CD4-positive, CD25-positive, alpha-beta regulatory T cell (primary cell): Measurements from ENCODE around the gene GGA2. TPM values are rescaled to one million over a fixed set of nuclear protein-coding genes. Genes with fewer than 3 reads are reported as not detected.
A peak's percentile ranks its signal among the peaks of the same experiment; 100 is the strongest.

Source experiments
- ATAC-seq, 2 donors: fragments of 150-1000 bp; cut with Tn5 transposase; one replicate each; pipeline ENCODE4 v1.10.0; 2021; ENCODE audit warnings: low read depth in 2 of 2, moderate number of reproducible peaks in 2 of 2, moderate library complexity in 1 of 2
- DNase-seq, 3 donors: peaks; one replicate each; pipeline versions ENCODE4 v3.0.0 to v3.0.0-alpha.2; 2012 to 2022; ENCODE audit warnings: mixed read lengths in 1 of 3
- H3K27ac ChIP-seq: one replicate; pipeline ENCODE4 v1.7.0; 2013; ENCODE audit warnings: mild to moderate bottlenecking, low read length; ENCODE audit not compliant: insufficient read depth, poor library complexity, severe bottlenecking
- H3K27me3 ChIP-seq: one replicate; pipeline ENCODE4 v1.7.0; 2013; ENCODE audit warnings: low read length; ENCODE audit not compliant: control insufficient read depth, insufficient read depth
- H3K36me3 ChIP-seq: one replicate; pipeline ENCODE4 v1.7.0; 2013; ENCODE audit warnings: mild to moderate bottlenecking, low read length, moderate library complexity; ENCODE audit not compliant: control insufficient read depth, insufficient read depth
- H3K4me1 ChIP-seq: 2 replicates; pipeline ENCODE4 v1.7.0; 2013; ENCODE audit warnings: mild to moderate bottlenecking, low read length; ENCODE audit not compliant: insufficient read depth, control insufficient read depth, poor library complexity, severe bottlenecking
- H3K4me3 ChIP-seq: one replicate; pipeline ENCODE4 v1.7.0; 2013; ENCODE audit warnings: low read depth, mild to moderate bottlenecking, low read length, moderate library complexity
- H3K9me3 ChIP-seq, 2 experiments: 1 replicate in 1 of 2; 2 replicates in 1 of 2; pipeline ENCODE4 v1.7.0; 2013; ENCODE audit warnings: low read length in 2 of 2, mild to moderate bottlenecking in 1 of 2, moderate library complexity in 1 of 2; ENCODE audit not compliant: control insufficient read depth in 2 of 2
- H3K27ac Mint-ChIP-seq, 3 donors: one replicate each; pipeline ENCODE4 v1.8.0; 2020 to 2022; ENCODE audit warnings: mild to moderate bottlenecking in 3 of 3, mixed read lengths in 3 of 3, moderate library complexity in 2 of 3
- H3K27me3 Mint-ChIP-seq: one replicate; pipeline ENCODE4 v1.8.0; 2022; ENCODE audit warnings: mild to moderate bottlenecking, mixed read lengths
- H3K36me3 Mint-ChIP-seq: one replicate; pipeline ENCODE4 v1.8.0; 2020; ENCODE audit warnings: mixed read lengths
- H3K4me1 Mint-ChIP-seq, 4 donors: one replicate each; pipeline ENCODE4 v1.8.0; 2020 to 2022; ENCODE audit warnings: mixed read lengths in 4 of 4, mild to moderate bottlenecking in 1 of 4
- H3K4me3 Mint-ChIP-seq, 4 donors: one replicate each; pipeline ENCODE4 v1.8.0; 2020 to 2022; ENCODE audit warnings: mild to moderate bottlenecking in 4 of 4, mixed read lengths in 4 of 4, moderate library complexity in 3 of 4
- H3K9me3 Mint-ChIP-seq, 7 donors: one replicate each; pipeline ENCODE4 v1.8.0; 2020 to 2022; ENCODE audit warnings: mixed read lengths in 7 of 7, mild to moderate bottlenecking in 3 of 7, moderate library complexity in 2 of 7
- polyA plus RNA-seq, 4 donors: library from polyadenylated mRNA; unstranded; fragments of 300-500 nt; fragmentation: Illumina TruSeq; gene quantifications; one replicate each; pipeline ENCODE4 v1.2.3, GENCODE V29; 2021
- total RNA-seq: library from RNA; stranded (reverse); gene quantifications from one replicate; pipeline ENCODE4 v1.2.3, GENCODE V29; 2022

The GGA2 gene
- total and polyA plus RNA-seq, 5 donors from 2014 or later = 46.5 to 109 (median 49.7) TPM

DNA sequence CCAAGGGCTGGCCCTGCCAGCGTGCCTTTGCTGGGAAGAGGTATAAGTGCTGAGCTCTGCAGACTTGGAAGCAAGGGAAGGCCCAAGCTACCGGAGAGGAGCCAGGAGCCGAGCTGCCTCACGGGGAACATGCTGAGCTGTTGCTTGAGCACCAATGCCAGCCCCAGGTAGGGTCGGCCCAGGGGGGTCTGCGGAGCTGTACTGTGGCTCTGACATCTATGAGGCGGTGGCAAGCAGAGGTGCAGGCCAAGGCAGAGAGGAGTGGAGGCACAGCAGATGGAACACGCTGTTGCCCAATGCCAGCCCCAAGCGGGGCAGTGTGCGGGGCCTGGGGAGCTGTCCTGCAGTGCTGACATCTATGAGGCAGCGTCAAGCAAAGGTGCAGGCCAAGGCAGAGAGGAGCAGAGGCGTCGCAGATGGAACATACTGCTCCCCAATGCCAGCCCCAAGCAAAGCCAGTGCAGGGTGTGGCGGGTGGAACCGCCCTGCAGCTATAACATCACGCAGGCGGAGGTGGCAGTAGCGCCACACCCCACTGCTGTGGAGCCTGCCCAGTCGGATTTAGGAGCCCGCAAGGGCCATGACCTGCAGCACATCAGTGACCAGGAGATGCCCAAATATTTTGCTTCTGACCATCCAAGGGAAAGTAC lies 10.0 kb downstream of the GGA2 start:
- Mint-ChIP-seq H3K27ac (no peak overlapping the region), H3K4me3 (no peak overlapping the region), H3K27me3 (no peaks in the 10 kb centered on the region), H3K9me3 (no peaks in the 10 kb centered on the region), H3K36me3 (peaks cover 4% of the 10 kb centered on the region), H3K4me1 (peaks cover 18 to 70% (median 47%) of the 10 kb centered on the region in 4 donors)
- peaks cover 13% of the 10 kb centered on the region for H3K36me3 ChIP-seq
- no peaks in the 10 kb centered on the region for H3K9me3 ChIP-seq
- no peak overlapping the region for H3K27ac ChIP-seq
- no peak overlapping the region for H3K4me3 ChIP-seq
- no peak for DNase-seq
- ATAC-seq = no peak
- peaks cover 20% of the 10 kb centered on the region for H3K4me1 ChIP-seq
- H3K27me3 ChIP-seq = no peaks in the 10 kb centered on the region

DNA sequence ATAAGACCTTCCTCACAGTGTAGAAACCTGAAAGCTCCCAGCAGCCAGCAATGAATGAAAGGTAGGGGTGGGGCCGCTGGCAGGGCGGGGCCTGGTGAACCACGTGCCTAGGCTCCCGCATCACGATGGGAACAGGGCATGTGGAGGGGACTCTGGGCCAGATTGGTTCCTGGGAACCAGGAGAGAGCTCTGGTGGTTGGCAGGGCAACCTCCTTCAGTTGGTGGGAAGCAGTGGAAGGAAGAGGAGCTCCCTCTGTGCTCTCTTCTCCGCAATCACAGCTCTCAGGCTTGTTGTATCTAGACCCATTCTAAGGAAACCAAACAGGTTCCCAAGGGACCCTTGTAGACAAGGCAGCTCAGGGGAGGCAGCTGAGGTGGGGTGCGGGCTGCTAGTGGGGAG lies 10.5 kb downstream of the GGA2 start:
- no peaks in the 10 kb centered on the region for H3K27me3 Mint-ChIP-seq
- H3K27me3 ChIP-seq = no peaks in the 10 kb centered on the region
- H3K9me3 ChIP-seq = no peaks in the 10 kb centered on the region
- no peak overlapping the region for H3K27ac Mint-ChIP-seq
- DNase-seq = no peak
- H3K4me3 Mint-ChIP-seq = no peak overlapping the region
- H3K4me3 ChIP-seq = no peak overlapping the region
- peaks cover 8% of the 10 kb centered on the region for H3K36me3 Mint-ChIP-seq
- no peaks in the 10 kb centered on the region for H3K9me3 Mint-ChIP-seq
- H3K36me3 ChIP-seq = peaks cover 19% of the 10 kb centered on the region
- peaks cover 14% of the 10 kb centered on the region for H3K4me1 ChIP-seq
- no peak for ATAC-seq
- peaks cover 18 to 65% (median 43%) of the 10 kb centered on the region in 4 donors for H3K4me1 Mint-ChIP-seq
- H3K27ac ChIP-seq = no peak overlapping the region

DNA sequence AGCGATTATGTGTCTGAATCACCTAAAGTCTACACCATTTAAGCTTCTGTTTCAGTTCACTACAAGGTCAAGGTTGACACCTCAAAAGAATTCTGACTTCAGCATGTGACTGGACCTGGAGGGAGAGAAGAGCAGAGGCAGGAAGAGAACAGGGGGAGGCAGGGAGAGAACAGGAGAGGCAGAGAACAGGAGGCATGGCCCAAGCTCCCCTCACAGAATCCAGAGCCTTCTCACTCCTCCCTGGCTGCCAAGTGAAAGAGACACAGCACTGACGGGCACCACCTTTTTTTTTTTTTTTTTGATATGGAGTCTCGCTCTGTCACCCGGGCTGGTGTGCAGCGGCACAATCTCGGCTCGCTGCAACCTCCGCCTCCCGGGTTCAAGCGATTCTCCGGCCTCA lies 11.4 kb downstream of the GGA2 start:
- peaks cover 27% of the 10 kb centered on the region for H3K36me3 ChIP-seq
- H3K36me3 Mint-ChIP-seq = peaks cover 11% of the 10 kb centered on the region
- H3K4me3 Mint-ChIP-seq = peak overlapping the region in 1 of 4 donors; percentile 32
- H3K9me3 Mint-ChIP-seq = no peaks in the 10 kb centered on the region
- H3K9me3 ChIP-seq = no peaks in the 10 kb centered on the region
- no peak overlapping the region for H3K27ac ChIP-seq
- DNase-seq (no peak), ATAC-seq (no peak)
- H3K27me3 ChIP-seq = no peaks in the 10 kb centered on the region
- peaks cover 12 to 56% (median 35%) of the 10 kb centered on the region in 4 donors for H3K4me1 Mint-ChIP-seq
- H3K27me3 Mint-ChIP-seq = no peaks in the 10 kb centered on the region
- H3K27ac Mint-ChIP-seq = peak overlapping the region in 2 of 3 donors; percentile 49 to 59
- H3K4me3 ChIP-seq = no peak overlapping the region
- peaks cover 5% of the 10 kb centered on the region for H3K4me1 ChIP-seq

DNA sequence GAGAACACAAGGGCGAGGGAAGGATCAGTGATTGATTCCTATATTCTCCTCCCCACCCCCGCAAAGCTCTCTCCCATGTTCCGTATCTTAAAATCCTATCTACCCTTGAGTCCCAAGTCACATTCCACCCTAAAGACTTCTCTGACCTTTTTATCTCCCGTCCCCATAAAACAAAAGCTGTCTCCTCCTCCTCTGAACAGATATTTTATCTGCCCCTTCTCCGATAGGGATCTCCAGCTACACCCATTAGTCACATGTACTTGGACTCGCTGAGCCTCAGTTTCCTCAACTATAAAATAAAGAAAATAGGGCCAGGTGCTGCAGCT lies 12.8 kb downstream of the GGA2 start:
- no peak overlapping the region for H3K4me3 ChIP-seq
- peaks cover 40% of the 10 kb centered on the region for H3K36me3 ChIP-seq
- peaks cover 17% of the 10 kb centered on the region for H3K36me3 Mint-ChIP-seq
- no peaks in the 10 kb centered on the region for H3K9me3 ChIP-seq
- H3K4me1 Mint-ChIP-seq = peaks cover 12 to 45% (median 27%) of the 10 kb centered on the region in 4 donors
- H3K9me3 Mint-ChIP-seq = no peaks in the 10 kb centered on the region
- ATAC-seq (no peak), DNase-seq (no peak)
- H3K27me3 Mint-ChIP-seq = no peaks in the 10 kb centered on the region
- peak overlapping the region in 1 of 4 donors; percentile 47 for H3K4me3 Mint-ChIP-seq
- H3K4me1 ChIP-seq = peaks cover 5% of the 10 kb centered on the region
- H3K27ac ChIP-seq = no peak overlapping the region
- peak overlapping the region in 1 of 3 donors; percentile 75 for H3K27ac Mint-ChIP-seq
- H3K27me3 ChIP-seq = no peaks in the 10 kb centered on the region

DNA sequence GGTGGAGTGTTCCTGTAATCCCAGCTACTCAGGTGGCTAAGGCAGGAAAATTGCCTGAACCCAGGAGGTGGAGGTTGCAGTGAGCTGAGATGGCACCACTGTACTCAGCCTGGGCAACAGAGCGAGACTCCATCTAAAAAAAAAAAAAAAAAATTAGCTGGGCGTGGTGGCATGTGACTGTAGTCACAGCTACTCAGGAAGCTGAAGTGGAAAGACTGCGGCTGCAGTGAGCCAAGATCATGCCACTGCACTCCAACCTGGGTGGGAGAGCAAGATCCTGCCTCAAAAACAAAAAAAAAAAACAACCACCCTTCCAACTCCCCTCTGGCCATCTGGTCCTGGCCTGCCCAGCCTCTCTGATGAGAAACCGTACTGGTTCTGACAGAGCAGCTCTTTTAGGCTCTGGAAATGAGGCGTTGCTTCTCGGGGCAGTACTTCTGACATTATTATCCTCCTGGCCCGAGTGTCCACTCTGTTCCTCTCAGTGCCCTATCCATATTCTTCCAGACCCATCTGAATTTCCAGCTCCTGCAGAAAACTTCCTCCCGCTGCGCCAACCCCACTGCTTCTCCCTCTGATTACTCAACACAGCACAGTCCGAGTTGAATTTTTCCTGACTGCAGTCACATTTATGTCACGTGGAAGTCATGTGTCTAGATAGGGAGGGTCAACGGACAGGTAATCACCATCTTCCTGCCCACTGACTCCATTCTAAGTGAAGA lies 13.3 kb downstream of the GGA2 start:
- Histone ChIP-seq H3K36me3 (peaks cover 43% of the 10 kb centered on the region), H3K27me3 (no peaks in the 10 kb centered on the region), H3K4me3 (no peak overlapping the region), H3K9me3 (no peaks in the 10 kb centered on the region), H3K27ac (no peak overlapping the region), H3K4me1 (peaks cover 5% of the 10 kb centered on the region)
- H3K27ac Mint-ChIP-seq = peak overlapping the region in 1 of 3 donors; percentile 75
- DNase-seq (peak in 1 of 3 donors; percentile 30), ATAC-seq (no peak)
- no peaks in the 10 kb centered on the region for H3K27me3 Mint-ChIP-seq
- H3K36me3 Mint-ChIP-seq = peaks cover 21% of the 10 kb centered on the region
- peaks cover 12 to 40% (median 23%) of the 10 kb centered on the region in 4 donors for H3K4me1 Mint-ChIP-seq
- H3K4me3 Mint-ChIP-seq = peak overlapping the region in 1 of 4 donors; percentile 47
- no peaks in the 10 kb centered on the region for H3K9me3 Mint-ChIP-seq

DNA sequence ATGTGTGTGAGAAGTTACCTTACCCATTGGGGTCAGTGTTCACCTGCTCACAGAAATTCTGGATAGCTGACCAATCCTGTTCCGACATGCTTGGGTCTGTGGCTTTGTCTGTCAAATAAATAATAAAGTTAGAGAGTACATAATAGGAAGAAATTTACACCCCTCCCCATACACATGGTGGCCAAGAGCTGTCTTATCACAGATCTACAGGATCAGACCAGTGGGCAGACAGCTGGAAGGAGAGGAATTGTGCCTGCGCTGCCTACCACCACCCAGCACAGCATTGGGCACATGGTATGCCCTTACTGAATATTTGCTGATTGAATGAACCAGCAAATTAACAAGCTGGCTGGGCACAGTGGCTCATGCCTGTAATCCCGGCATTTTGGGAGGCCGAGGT lies 14.6 kb downstream of the GGA2 start:
- Mint-ChIP-seq H3K27me3 (no peaks in the 10 kb centered on the region), H3K9me3 (no peaks in the 10 kb centered on the region), H3K4me1 (peaks cover 12 to 31% (median 16%) of the 10 kb centered on the region in 4 donors), H3K27ac (no peak overlapping the region), H3K36me3 (peaks cover 29% of the 10 kb centered on the region), H3K4me3 (no peak overlapping the region)
- Histone ChIP-seq H3K9me3 (no peaks in the 10 kb centered on the region), H3K36me3 (peaks cover 56% of the 10 kb centered on the region), H3K4me1 (peaks cover 5% of the 10 kb centered on the region), H3K27ac (no peak overlapping the region), H3K27me3 (no peaks in the 10 kb centered on the region), H3K4me3 (no peak overlapping the region)
- ATAC-seq (no peak), DNase-seq (no peak)

DNA sequence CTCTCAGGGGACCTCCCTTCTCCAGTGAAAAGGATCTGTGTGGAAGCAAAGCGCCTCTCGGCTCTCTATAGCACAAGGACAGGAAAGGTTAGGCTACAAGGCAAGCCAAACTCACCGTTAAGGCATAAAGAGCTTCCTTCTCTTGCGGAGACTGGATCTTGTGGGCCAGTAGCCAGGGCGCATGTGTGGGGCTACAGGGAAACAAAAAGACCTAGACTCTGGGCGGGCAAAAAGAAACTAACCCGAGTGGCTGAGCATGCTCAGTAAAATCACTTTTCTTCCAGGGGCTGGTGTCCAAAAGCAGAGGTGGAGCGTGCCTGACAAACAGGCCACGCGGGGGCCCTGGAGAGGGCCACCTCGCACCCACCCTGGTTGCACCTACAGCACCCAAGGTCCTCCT lies 16.1 kb downstream of the GGA2 start:
- no peak overlapping the region for H3K27ac ChIP-seq
- Mint-ChIP-seq H3K4me1 (peaks cover 9 to 21% (median 12%) of the 10 kb centered on the region in 4 donors), H3K4me3 (no peak overlapping the region), H3K27me3 (no peaks in the 10 kb centered on the region), H3K27ac (no peak overlapping the region), H3K36me3 (peaks cover 38% of the 10 kb centered on the region), H3K9me3 (no peaks in the 10 kb centered on the region)
- H3K27me3 ChIP-seq = no peaks in the 10 kb centered on the region
- ATAC-seq = no peak
- H3K4me3 ChIP-seq = no peak overlapping the region
- H3K4me1 ChIP-seq = peaks cover 5% of the 10 kb centered on the region
- DNase-seq = no peak
- no peaks in the 10 kb centered on the region for H3K9me3 ChIP-seq
- peaks cover 70% of the 10 kb centered on the region for H3K36me3 ChIP-seq
